GM12878 (cell line): Measurements from ENCODE around the gene CALN1.

ENCODE experiments used
- BACH1 ChIP-seq: fragments of 450-650 bp; IDR thresholded peaks from 2 replicates; pipeline ENCODE4 v1.6.1; 2017; ENCODE audit warnings: mild to moderate bottlenecking, borderline replicate concordance
- BCL11A ChIP-seq: IDR thresholded peaks from 2 replicates; pipeline ENCODE4 v1.6.1; 2011; ENCODE audit warnings: low read depth, low read length
- BHLHE40 ChIP-seq, 2 experiments: fragments of 450-650 bp in 1 of 2; IDR thresholded peaks; 2 replicates each; pipeline ENCODE4 v1.6.1; 2011 to 2017; ENCODE audit warnings: low read depth in 2 of 2, borderline replicate concordance in 1 of 2, improper control_type of control experiment in 1 of 2, low read length in 1 of 2, mild to moderate bottlenecking in 1 of 2
- CEBPB ChIP-seq, 2 experiments: fragments of 150-350 bp in 1 of 2; IDR thresholded peaks; 2 replicates each; pipeline ENCODE4 v1.6.1; 2012 to 2014; ENCODE audit warnings: low read depth in 2 of 2, low read length in 2 of 2, borderline replicate concordance in 1 of 2, inconsistent platforms in 1 of 2
- EP300 ChIP-seq, 2 experiments: fragments of 150-350 bp in 1 of 2; IDR thresholded peaks; 2 replicates each; pipeline ENCODE4 v1.6.1; 2011 to 2012; ENCODE audit warnings: low read depth in 2 of 2, low read length in 2 of 2, borderline replicate concordance in 1 of 2, improper control_type of control experiment in 1 of 2, inconsistent platforms in 1 of 2; ENCODE audit not compliant: control insufficient read depth in 1 of 2
- EZH2 ChIP-seq: IDR thresholded peaks from 2 replicates; pipeline ENCODE4 v1.6.1; 2012; ENCODE audit warnings: low read depth, mild to moderate bottlenecking, control low read depth, inconsistent platforms, low read length, borderline replicate concordance; ENCODE audit not compliant: control insufficient read depth
- FOXK2 ChIP-seq: fragments of 450-650 bp; IDR thresholded peaks from 2 replicates; pipeline ENCODE4 v1.6.1; 2017; ENCODE audit warnings: mild to moderate bottlenecking, moderate library complexity
- POLR2A ChIP-seq: IDR thresholded peaks from 2 replicates; pipeline ENCODE4 v1.6.1; 2011; ENCODE audit warnings: low read depth, mild to moderate bottlenecking, low read length
- POLR2AphosphoS2 ChIP-seq: IDR thresholded peaks from 2 replicates; pipeline ENCODE4 v1.6.1; 2011; ENCODE audit warnings: low read depth, mild to moderate bottlenecking, low read length, improper control_type of control experiment, moderate library complexity
- TF ChIP-seq, protein P1 (sequence below), 3 experiments: IDR thresholded peaks in 2 of 3; conservative IDR thresholded peaks in 1 of 3; 2 replicates each; pipeline ENCODE4 v1.5.1; 2011; ENCODE audit warnings: low read depth in 3 of 3, low read length in 3 of 3, mild to moderate bottlenecking in 3 of 3, control low read depth in 2 of 3, moderate library complexity in 2 of 3, inconsistent platforms in 1 of 3, mixed read lengths in 1 of 3; ENCODE audit not compliant: control insufficient read depth in 2 of 3, insufficient read depth in 1 of 3; ENCODE audit errors: extremely low read depth in 1 of 3

DNA sequence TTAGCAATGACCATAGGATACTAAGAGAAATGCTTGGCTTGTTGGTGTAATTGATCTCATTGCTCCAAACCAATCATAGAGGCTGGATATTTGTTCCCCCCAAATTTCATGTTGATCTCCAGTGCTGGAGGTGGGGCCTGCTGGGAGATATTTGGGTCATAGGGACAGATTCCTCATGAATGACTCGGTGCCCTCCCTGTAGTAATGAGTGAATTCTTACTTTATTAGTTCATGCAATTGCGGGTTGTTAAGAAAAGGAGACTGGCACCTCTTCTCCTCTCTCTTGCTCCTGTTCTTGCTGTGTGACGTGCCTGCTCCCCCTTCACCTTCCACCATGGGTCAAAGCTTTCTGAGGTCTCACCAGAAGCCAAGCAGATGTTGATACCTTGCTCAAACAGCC, 630.1 kb downstream of the CALN1 start:
- TF ChIP-seq BCL11A: no peak
- TF ChIP-seq, protein P1, sequence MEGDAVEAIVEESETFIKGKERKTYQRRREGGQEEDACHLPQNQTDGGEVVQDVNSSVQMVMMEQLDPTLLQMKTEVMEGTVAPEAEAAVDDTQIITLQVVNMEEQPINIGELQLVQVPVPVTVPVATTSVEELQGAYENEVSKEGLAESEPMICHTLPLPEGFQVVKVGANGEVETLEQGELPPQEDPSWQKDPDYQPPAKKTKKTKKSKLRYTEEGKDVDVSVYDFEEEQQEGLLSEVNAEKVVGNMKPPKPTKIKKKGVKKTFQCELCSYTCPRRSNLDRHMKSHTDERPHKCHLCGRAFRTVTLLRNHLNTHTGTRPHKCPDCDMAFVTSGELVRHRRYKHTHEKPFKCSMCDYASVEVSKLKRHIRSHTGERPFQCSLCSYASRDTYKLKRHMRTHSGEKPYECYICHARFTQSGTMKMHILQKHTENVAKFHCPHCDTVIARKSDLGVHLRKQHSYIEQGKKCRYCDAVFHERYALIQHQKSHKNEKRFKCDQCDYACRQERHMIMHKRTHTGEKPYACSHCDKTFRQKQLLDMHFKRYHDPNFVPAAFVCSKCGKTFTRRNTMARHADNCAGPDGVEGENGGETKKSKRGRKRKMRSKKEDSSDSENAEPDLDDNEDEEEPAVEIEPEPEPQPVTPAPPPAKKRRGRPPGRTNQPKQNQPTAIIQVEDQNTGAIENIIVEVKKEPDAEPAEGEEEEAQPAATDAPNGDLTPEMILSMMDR (IDR thresholded peaks at IDR 0.05 in 2 of 3, conservative IDR thresholded peaks at IDR 0.05 in 1 of 3; ENCODE audit: control insufficient read depth in 2 of 3, extremely low read depth in 1 of 3, insufficient read depth in 1 of 3, low read depth in 3 of 3, low read length in 3 of 3): no peak
- TF ChIP-seq BHLHE40 (IDR thresholded peaks at IDR 0.05; ENCODE audit: borderline replicate concordance in 1 of 2, low read depth in 2 of 2, low read length in 1 of 2): no peak
- TF ChIP-seq EP300 (IDR thresholded peaks at IDR 0.05; ENCODE audit: borderline replicate concordance in 1 of 2, control insufficient read depth in 1 of 2, low read depth in 2 of 2, low read length in 2 of 2): no peak
- no peak for TF ChIP-seq POLR2A
- no peak for TF ChIP-seq POLR2AphosphoS2
- TF ChIP-seq FOXK2: no peak
- TF ChIP-seq BACH1: no peak
- no peak for TF ChIP-seq CEBPB (IDR thresholded peaks at IDR 0.05; ENCODE audit: borderline replicate concordance in 1 of 2, low read depth in 2 of 2, low read length in 2 of 2)
- no peak for TF ChIP-seq EZH2
